GM12865 (cell line): ENCODE measurements around the gene JCAD.
"Not testable (repeated sequence)": the region's sequence is repeated elsewhere in the genome, so short reads cannot be mapped to it uniquely, and the experiment has no call there.

ENCODE experiments used
- DNase-seq: peaks from one replicate; pipeline ENCODE4 v3.0.0; 2010; ENCODE audit warnings: low read depth
- H3K4me3 ChIP-seq: 2 replicates; pipeline ENCODE4 v1.5.1; 2011; ENCODE audit warnings: mild to moderate bottlenecking, low read depth, low read length, control low read depth
- TF ChIP-seq, protein P1 (sequence below): IDR thresholded peaks from 2 replicates; pipeline ENCODE4 v1.5.1; 2011; ENCODE audit warnings: low read length, control low read depth, low read depth, inconsistent platforms; ENCODE audit not compliant: insufficient read depth; ENCODE audit errors: missing control alignments

JCAD gene

DNA sequence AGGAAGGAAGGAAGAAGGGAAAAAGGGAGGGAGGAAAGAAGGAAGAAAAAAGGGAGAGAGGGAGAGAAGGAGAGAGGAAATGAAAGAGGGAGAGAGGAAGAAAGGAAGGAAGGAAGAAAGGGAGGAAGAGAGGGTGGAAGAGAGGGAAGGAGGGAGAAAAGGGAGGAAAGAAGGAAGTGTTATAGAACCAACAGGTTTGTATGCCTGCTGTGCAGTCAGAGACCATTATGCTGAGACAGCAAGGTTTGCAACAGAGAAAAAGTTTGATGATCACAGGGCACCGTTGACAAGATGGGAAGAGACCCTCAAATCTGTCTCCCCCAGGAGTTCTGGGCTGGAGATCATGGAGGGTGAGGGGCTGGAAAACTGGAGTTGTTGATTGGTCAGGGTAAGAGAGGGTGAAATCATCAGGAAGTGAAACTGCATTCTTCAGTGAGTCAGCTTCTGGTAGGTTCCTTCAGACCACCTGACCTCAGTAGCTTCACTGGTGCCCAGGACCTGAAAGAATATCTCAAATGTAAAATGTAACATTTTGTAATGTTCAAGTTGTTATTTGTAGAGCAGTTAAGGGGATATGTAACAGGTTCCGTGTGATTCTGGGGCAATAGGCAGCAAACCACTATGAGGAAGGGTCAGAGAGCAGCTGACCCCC is 76.3 kb downstream of the JCAD start:
- H3K4me3 ChIP-seq = no peak overlapping the region
- TF ChIP-seq, protein P1, sequence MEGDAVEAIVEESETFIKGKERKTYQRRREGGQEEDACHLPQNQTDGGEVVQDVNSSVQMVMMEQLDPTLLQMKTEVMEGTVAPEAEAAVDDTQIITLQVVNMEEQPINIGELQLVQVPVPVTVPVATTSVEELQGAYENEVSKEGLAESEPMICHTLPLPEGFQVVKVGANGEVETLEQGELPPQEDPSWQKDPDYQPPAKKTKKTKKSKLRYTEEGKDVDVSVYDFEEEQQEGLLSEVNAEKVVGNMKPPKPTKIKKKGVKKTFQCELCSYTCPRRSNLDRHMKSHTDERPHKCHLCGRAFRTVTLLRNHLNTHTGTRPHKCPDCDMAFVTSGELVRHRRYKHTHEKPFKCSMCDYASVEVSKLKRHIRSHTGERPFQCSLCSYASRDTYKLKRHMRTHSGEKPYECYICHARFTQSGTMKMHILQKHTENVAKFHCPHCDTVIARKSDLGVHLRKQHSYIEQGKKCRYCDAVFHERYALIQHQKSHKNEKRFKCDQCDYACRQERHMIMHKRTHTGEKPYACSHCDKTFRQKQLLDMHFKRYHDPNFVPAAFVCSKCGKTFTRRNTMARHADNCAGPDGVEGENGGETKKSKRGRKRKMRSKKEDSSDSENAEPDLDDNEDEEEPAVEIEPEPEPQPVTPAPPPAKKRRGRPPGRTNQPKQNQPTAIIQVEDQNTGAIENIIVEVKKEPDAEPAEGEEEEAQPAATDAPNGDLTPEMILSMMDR = no peak
- no peak for DNase-seq

DNA sequence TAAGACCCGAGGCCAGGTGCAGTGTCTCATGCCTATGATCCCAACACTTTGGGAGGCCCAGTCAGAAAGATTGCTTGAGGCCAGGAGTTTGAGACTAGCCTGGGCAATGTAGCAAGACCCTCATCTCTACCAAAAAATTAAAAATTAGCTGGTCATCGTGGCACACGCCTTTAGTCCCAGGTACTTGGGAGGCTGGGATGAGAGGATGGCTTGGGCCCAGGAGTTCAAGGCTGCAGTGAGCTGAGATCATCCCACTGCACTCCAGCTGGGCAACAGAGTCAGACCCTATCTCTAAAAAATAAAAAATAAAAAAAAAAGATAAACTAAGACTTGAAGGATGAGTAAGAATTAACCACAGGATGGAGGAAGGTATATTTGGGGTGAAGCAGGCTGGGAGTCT is 77.9 kb downstream of the JCAD start:
- no peak for DNase-seq
- TF ChIP-seq, protein P1 = no peak

DNA sequence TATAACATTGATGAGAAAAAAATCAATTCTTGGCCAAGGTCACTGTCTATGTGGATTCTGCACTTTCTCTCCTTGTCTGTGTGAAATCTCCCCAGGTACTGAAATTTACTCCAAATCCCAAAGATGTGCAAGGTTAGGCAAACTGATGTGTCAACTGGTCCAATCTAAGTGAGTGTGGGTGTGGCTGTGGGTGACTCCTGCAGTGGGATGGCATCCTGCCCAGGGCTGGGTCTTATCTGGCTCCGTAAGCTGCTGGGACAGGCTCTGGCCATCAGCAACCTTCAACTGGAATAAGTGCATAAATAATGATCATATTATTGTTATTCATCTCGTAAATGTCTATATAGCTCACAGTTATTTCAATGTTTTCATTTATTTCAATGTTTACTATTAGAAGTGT is 79.3 kb downstream of the JCAD start:
- DNase-seq = no peak

More for the DNA sequence above, 77.9 kb downstream of the JCAD start:
- H3K4me3 ChIP-seq = no peak overlapping the region

DNA sequence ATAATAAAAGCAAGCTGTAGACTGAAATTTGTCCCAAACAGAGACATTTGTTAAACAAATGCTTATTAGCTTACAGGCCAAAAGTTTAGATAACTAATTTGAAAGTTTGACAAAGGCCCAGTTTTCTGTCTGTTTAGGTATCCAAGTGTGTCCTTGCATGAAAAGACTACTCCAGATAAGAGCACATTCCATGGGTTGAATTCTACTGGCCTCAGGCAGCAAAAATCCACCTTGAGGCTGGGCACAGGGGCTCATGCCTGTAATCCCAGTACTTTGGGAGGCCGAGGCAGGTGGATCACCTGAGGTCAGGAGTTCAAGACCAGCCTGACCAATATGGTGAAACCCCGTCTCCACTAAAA is 80.0 kb downstream of the JCAD start:
- not testable (repeated sequence) for DNase-seq, H3K4me3 ChIP-seq

More for the DNA sequence above, 79.3 kb downstream of the JCAD start:
- no peak overlapping the region for H3K4me3 ChIP-seq
- TF ChIP-seq, protein P1 = no peak

DNA sequence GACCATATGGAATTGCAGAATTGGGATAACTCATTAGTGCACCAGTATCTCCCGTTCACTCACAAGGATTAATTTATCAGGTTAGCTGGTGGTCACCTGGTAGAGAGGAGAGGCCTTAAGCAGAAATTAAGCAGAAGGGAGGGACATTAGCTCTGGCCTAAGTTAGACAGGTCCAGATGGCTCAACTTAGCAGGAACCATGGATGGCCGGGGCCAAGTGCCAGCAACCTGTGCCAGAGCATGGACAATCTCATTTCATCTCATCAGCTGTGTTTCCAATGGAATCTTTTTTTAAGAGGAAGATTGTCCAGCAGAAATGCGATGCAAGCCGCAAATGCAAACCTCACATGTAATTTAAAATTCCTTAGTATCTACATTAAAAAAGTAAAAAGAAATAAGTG is 82.2 kb downstream of the JCAD start:
- no peak overlapping the region for H3K4me3 ChIP-seq
- TF ChIP-seq, protein P1 = no peak
- DNase-seq = no peak

DNA sequence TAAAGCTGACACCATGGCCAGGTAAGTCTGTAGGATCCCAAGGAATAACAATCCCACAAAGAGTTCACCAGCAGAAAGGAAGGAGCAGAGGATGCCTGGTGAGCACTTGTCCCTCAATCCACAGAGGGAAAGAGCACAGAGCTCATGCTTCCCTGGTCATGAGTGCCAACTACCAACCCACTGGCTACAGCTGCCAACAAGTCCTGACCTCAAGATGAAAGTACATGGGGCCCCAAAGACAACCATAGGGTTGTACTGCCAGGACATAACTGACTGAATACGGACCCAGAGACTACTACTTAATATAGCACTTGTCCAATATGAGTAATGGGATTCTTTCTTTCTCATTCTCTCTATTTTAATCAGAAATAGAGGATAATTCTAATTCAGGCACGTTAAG is 83.3 kb downstream of the JCAD start:
- no peak overlapping the region for H3K4me3 ChIP-seq
- no peak for DNase-seq
- TF ChIP-seq, protein P1 = no peak

DNA sequence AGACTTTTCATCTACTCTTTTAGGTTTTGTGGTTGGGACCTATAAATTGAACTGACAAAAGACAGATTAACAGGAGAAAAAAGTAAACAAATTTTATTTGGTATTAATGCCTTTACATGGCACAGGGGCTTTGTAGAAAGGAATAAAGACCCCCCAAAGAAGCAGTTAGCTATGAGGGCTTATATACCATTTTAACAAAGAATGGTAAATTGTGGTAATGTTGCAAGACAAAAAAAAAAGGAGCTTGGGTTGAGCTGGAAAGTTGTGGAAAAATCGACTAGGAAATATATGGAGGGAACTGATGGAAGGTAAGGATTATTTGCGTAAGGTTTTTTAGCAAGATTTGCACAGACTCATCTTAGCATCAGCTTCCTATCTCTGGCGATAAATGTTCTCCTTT is 84.6 kb downstream of the JCAD start:
- TF ChIP-seq, protein P1 = no peak
- H3K4me3 ChIP-seq = no peak overlapping the region
- no peak for DNase-seq
